Lung (tissue), 12 donors: ENCODE results near the gene TCHH. TPM values are rescaled to one million over a fixed set of nuclear protein-coding genes. Genes with fewer than 3 reads are reported as not detected.

Experiments used
- ATAC-seq: fragments of 200-7000 bp; cut with Tn5 transposase; one replicate; pipeline ENCODE4 v1.9.1; 2020; ENCODE audit warnings: moderate number of reproducible peaks; ENCODE audit not compliant: insufficient read depth, low FRiP score
- DNase-seq, 3 donors: peaks; one replicate each; pipeline ENCODE4 v3.0.0-alpha.2; 2013 to 2017
- H3K27ac ChIP-seq, 2 donors: one replicate each; pipeline ENCODE4 v1.5.1; 2013; ENCODE audit warnings: mild to moderate bottlenecking in 2 of 2, moderate library complexity in 2 of 2, control low read depth in 1 of 2, inconsistent platforms in 1 of 2, low read depth in 1 of 2, low read length in 1 of 2
- H3K27me3 ChIP-seq, 3 donors: one replicate each; pipeline ENCODE4 v1.5.1; 2013; ENCODE audit warnings: low read length in 2 of 3; ENCODE audit not compliant: control insufficient read depth in 3 of 3, insufficient read depth in 3 of 3
- H3K36me3 ChIP-seq, 4 donors: one replicate each; pipeline ENCODE4 v1.5.1; 2013; ENCODE audit warnings: low read length in 4 of 4, mild to moderate bottlenecking in 1 of 4, moderate library complexity in 1 of 4; ENCODE audit not compliant: control insufficient read depth in 4 of 4, insufficient read depth in 4 of 4
- H3K4me1 ChIP-seq, 5 donors: one replicate each; pipeline ENCODE4 v1.5.1; 2013; ENCODE audit warnings: low read length in 5 of 5, mild to moderate bottlenecking in 2 of 5, moderate library complexity in 1 of 5; ENCODE audit not compliant: control insufficient read depth in 5 of 5, insufficient read depth in 5 of 5
- H3K4me3 ChIP-seq: one replicate; pipeline ENCODE4 v1.5.1; 2013; ENCODE audit warnings: mild to moderate bottlenecking, control low read depth, moderate library complexity
- H3K9ac ChIP-seq, 2 donors: one replicate each; pipeline ENCODE4 v1.5.1; 2013; ENCODE audit warnings: low read length in 2 of 2, control low read depth in 1 of 2; ENCODE audit not compliant: insufficient read depth in 1 of 2
- H3K9me3 ChIP-seq, 4 donors: one replicate each; pipeline ENCODE4 v1.5.1; 2013; ENCODE audit warnings: low read length in 3 of 4, mild to moderate bottlenecking in 1 of 4, moderate library complexity in 1 of 4; ENCODE audit not compliant: control insufficient read depth in 4 of 4, insufficient read depth in 3 of 4
- CTCF ChIP-seq: IDR thresholded peaks from 2 replicates; pipeline ENCODE4 v1.5.1; 2012; ENCODE audit warnings: mild to moderate bottlenecking; ENCODE audit errors: control extremely low read depth, extremely low read depth
- WGBS, 2 donors: extraction: QIAGEN DNeasy Blood & Tissue Kit; methylation state at CpG; one replicate each; pipeline ENCODE4 v1.1.7; 2013; 5-methylcytosine and 5-hydroxymethylcytosine counted together
- polyA plus RNA-seq, 2 donors: library from polyadenylated mRNA; stranded (reverse); fragments of 200-250 nt; gene quantifications; one replicate each; pipeline ENCODE4 v1.2.1, GENCODE V29; 2013
- total RNA-seq, 2 donors: library from RNA; depleted of rRNA in 1 of 2; stranded (reverse); fragments of >200 nt in 1 of 2; gene quantifications; one replicate each; pipeline ENCODE4 v1.2.1, GENCODE V29; 2014 to 2021
- donor health status: control.
- donor health status: control.
- donor health status: Bipolar disorder and iron deficiency.
- donor health status: healthy.
- donor health status: DM: yes; HTN: yes; CAD: no.

Gene TCHH
- total and polyA plus RNA-seq, 4 donors = 0.03 to 0.15 (median 0.04) TPM

- ATAC-seq (no peak), DNase-seq (no peak)
- Histone ChIP-seq H3K9ac (no peak overlapping the region), H3K4me1 (no peaks in the 10 kb centered on the region), H3K27ac (no peak overlapping the region), H3K4me3 (no peak overlapping the region), H3K27me3 (no peaks in the 10 kb centered on the region), H3K9me3 (peaks cover 0 to 5% (median 0%) of the 10 kb centered on the region in 4 donors), H3K36me3 (no peaks in the 10 kb centered on the region)
- WGBS, 2 donors = 86 to 90% methylated on average over 24 of the region's 24 CpGs
- no peak for TF ChIP-seq CTCF
These were observed 36.3 kb downstream of the TCHH start for GRCh38 chr1:152078831-152079441.

- H3K4me1 ChIP-seq = no peaks in the 10 kb centered on the region
- WGBS, 2 donors = 80 to 90% methylated on average over 3 of the region's 3 CpGs
These were observed 42.9 kb downstream of the TCHH start for GRCh38 chr1:152072311-152072710.

GRCh38 chr1:152071123-152071522, 44.1 kb downstream of the TCHH start:
- Histone ChIP-seq H3K27ac (no peak overlapping the region), H3K9me3 (no peaks in the 10 kb centered on the region), H3K9ac (no peak overlapping the region), H3K4me1 (no peaks in the 10 kb centered on the region), H3K4me3 (no peak overlapping the region), H3K36me3 (no peaks in the 10 kb centered on the region), H3K27me3 (peaks cover 0 to 7% (median 0%) of the 10 kb centered on the region in 3 donors)
- 75 to 79% methylated on average over 3 of the region's 3 CpGs for WGBS, 2 donors
- ATAC-seq (no peak), DNase-seq (no peak)
- TF ChIP-seq CTCF = no peak

More at GRCh38 chr1:152072311-152072710, 42.9 kb downstream of the TCHH start:
- H3K4me3 ChIP-seq = no peak overlapping the region
- peaks cover 0 to 6% (median 0%) of the 10 kb centered on the region in 3 donors for H3K27me3 ChIP-seq
- DNase-seq = no peak
- H3K27ac ChIP-seq = no peak overlapping the region
- no peaks in the 10 kb centered on the region for H3K9me3 ChIP-seq
- H3K9ac ChIP-seq = no peak overlapping the region
- no peaks in the 10 kb centered on the region for H3K36me3 ChIP-seq
- ATAC-seq = no peak
- no peak for TF ChIP-seq CTCF

- Histone ChIP-seq H3K9ac (no peak overlapping the region), H3K4me3 (no peak overlapping the region), H3K36me3 (no peaks in the 10 kb centered on the region), H3K27ac (no peak overlapping the region), H3K9me3 (no peaks in the 10 kb centered on the region), H3K27me3 (peaks cover 0 to 7% (median 0%) of the 10 kb centered on the region in 3 donors), H3K4me1 (no peaks in the 10 kb centered on the region)
- TF ChIP-seq CTCF = no peak
- DNase-seq (no peak), ATAC-seq (no peak)
- WGBS, 2 donors = 69 to 73% methylated on average over 1 of the region's 1 CpG
These were observed 47.3 kb downstream of the TCHH start for GRCh38 chr1:152067929-152068328.
